Stimulated activated CD8-positive, alpha-beta memory T cell treated with anti-CD3 and anti-CD28 coated beads, Interleukin-12 subunit alpha, Interleukin-12 subunit beta, amount 100 ng/mL, for 4 hours (primary cell): ENCODE results near the gene TM9SF4.
"Not testable (repeated sequence)": the region's sequence is repeated elsewhere in the genome, so short reads cannot be mapped to it uniquely, and the experiment has no call there.

Experiments used
- DNase-seq: peaks from one replicate; pipeline ENCODE4 v3.0.0-alpha.2; 2020; ENCODE audit warnings: low read depth

Gene TM9SF4

GRCh38 chr20:32098786-32099185, 10.7 kb upstream of the TM9SF4 start:
- DNase-seq: no peak

GRCh38 chr20:32108814-32109391, 611 bp upstream of the TM9SF4 start:
- no peak for DNase-seq

DNA sequence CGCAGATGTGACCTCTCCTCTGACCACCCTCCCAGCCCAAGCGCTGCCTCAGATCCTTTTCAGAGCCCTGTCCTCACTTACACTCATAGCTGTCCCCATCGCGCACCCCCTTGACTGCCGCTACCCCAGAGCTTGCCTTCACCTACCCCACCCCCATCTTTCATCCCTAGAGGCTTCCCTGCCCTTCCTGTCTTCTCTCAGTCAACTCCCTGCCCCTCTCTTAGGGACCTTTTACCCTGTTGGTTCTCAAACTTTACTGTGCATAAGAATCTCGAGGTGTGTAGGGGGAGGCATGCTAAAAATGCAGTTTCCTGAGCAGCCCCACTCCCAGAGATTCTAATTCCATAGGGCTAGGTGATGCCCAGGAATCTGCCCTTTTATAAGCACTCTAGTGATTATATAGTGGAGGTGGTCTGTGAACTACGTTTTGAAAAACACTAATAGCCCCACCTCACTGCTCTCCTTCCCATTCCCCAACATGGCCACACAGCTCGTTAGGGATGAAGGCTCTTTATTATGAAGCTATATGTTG, 725 bp downstream of the TM9SF4 start:
- no peak for DNase-seq

- DNase-seq: no peak
Observed at GRCh38 chr20:32110727-32111126, 1.2 kb downstream of the TM9SF4 start.

GRCh38 chr20:32111156-32111686, 1.7 kb downstream of the TM9SF4 start:
- no peak for DNase-seq

- no peak for DNase-seq
Observed at GRCh38 chr20:32111753-32112152, 2.2 kb downstream of the TM9SF4 start.

- no peak for DNase-seq
Observed at GRCh38 chr20:32112841-32113240, 3.3 kb downstream of the TM9SF4 start.

- DNase-seq: no peak
Observed at GRCh38 chr20:32113591-32114260, 4.2 kb downstream of the TM9SF4 start.

GRCh38 chr20:32114305-32114960, 4.9 kb downstream of the TM9SF4 start:
- DNase-seq: no peak

- no peak for DNase-seq
Observed at GRCh38 chr20:32115211-32115767, 5.8 kb downstream of the TM9SF4 start.

GRCh38 chr20:32116079-32116521, 6.6 kb downstream of the TM9SF4 start:
- DNase-seq: no peak

GRCh38 chr20:32116796-32117195, 7.3 kb downstream of the TM9SF4 start:
- not testable (repeated sequence) for DNase-seq

GRCh38 chr20:32118427-32118826, 8.9 kb downstream of the TM9SF4 start:
- DNase-seq: not testable (repeated sequence)

DNA sequence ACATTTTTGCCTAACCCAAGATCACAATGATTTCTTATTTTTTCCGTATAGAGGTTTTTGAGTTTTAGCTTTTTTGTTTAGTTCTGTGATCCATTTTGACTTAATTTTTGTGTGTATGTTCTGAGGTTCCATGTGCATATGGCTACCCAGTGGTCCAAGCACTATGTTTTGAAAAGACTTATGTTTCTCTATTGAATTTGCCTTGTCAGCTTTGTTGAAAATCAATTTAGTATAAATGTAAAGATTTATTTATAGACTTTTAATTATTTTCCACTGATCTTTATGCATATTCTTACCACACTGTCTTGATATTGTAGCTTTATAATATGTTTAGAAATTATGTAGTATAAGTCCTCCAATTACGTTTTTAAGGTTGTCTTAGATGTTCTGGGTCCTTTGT, 10.2 kb downstream of the TM9SF4 start:
- DNase-seq: no peak

- not testable (repeated sequence) for DNase-seq
Observed at GRCh38 chr20:32121908-32122307, 12.4 kb downstream of the TM9SF4 start.

DNA sequence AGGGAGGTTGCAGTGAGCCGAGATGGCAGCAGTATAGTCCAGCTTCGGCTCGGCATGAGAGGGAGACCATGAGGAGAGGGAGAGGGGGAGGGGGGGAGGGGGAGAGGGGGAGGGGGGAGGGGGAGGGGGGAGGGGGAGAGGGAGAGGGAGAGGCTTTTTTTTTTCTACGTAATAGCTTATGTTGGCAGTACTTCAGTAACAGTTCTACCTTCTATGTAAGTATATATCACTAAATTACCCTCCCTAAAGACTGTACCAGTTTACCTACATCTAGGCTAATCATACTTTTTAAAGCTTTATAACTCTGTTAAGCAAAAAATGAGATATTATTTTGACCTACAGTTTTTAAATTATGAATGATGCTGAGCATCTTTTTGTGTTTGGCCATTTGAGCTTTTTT, 13.6 kb downstream of the TM9SF4 start:
- no peak for DNase-seq

DNA sequence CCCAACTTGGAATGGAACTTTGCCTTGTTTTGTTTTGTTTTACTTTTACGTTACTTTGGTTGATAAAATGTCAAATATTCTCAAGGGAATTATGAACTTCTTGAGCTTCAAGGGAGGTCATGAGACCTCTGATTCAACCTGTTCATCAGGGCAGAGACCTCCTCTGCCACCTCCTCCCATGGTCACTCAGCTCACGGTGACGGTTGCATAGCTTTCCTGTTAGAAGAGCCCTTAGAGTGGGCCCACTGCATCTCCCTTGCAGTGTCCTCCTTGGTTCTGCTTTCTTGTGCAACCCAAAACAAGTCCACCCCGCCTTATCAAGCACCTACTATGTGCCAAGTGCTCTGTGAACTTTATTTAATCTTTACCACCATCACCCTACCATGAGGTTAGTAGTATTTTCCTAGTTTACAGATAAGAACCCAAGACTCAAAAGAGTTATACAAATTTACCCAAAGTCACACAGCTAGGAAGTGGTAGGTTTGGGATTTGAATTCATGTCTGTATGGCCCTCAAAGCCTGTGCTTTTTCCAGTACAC, 15.5 kb downstream of the TM9SF4 start:
- DNase-seq: no peak

GRCh38 chr20:32125506-32125905, 16.0 kb downstream of the TM9SF4 start:
- no peak for DNase-seq

GRCh38 chr20:32126919-32127318, 17.4 kb downstream of the TM9SF4 start:
- no peak for DNase-seq

DNA sequence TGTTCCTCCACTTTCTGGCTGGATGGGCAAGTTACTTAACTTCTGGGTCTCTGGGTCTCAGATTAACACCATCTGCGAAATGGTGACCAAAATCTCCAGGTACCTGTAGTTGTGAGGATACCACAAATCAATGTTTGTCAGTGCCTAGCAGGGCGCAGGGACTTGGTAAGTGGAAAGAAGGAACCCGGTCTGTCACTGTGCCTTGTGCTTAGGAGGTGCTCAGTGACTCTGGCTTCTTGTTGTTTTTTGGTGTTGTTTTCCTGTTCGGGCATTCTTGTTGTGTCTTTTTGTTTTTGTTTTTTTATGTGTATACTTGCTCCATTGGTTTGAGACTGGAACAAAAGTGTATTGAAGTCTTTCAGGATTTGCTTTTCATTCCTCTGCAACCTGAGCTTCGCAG, 17.8 kb downstream of the TM9SF4 start:
- DNase-seq: no peak

GRCh38 chr20:32128167-32128566, 18.7 kb downstream of the TM9SF4 start:
- DNase-seq: no peak

DNA sequence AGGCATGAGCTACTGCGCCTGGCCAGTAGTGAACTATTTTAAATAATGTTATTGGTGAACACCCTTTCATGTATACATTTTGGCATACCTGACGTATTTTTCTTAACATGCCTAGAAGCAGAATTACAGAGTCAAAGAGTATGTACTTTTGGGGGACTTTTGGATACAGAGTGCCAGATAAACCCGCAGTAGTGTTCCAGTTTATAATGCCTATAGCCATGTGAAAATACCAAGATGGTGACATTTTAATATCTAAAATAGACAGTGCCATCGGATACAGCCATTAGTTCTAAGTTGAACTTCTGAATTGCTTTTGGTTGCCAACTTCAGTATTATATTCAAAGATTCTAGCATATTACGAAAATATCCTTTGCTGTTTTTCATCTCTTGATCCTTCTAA, 20.3 kb downstream of the TM9SF4 start:
- no peak for DNase-seq
